NT2/D1 (cell line): Measurements from ENCODE around the gene PANK4.

Source experiments
- SUZ12 ChIP-seq: IDR thresholded peaks from 2 replicates; pipeline ENCODE4 v1.6.1; 2011; ENCODE audit not compliant: insufficient read length, insufficient read depth; ENCODE audit errors: extremely low read depth
- YY1 ChIP-seq: IDR thresholded peaks from 2 replicates; pipeline ENCODE4 v1.6.1; 2011; ENCODE audit not compliant: insufficient read length, insufficient read depth
- ZNF274 ChIP-seq: IDR thresholded peaks from 2 replicates; pipeline ENCODE4 v1.6.1; 2011; ENCODE audit warnings: mild to moderate bottlenecking, low read depth, low read length

DNA sequence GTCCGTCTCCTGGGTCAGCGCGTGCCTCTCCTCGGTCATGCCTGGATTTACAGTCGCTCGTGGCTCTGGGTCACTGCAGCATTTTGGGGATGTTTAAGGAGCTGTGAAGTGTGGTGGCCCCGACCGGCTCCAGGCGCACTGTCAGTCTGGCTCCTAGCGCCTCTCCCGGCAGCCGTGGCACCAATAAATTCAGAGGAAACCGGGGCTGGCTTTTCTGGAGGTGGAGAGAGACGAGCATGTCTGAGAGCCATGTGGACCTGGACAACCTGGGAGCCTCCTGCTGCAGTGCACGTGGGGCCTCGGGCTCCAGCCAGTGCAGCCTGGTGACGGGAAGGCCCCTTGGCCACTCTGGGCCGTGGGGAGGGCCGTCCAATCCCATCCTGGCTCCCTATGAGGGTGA, 33.2 kb downstream of the PANK4 start:
- no peak for TF ChIP-seq YY1
- TF ChIP-seq ZNF274 = no peak
- no peak for TF ChIP-seq SUZ12
